NB4 (cell line): Measurements from ENCODE around the gene AK9.

Source experiments
- MYC ChIP-seq: IDR thresholded peaks from 2 replicates; pipeline ENCODE4 v1.6.1; 2011; ENCODE audit warnings: low read depth, low read length
- TF ChIP-seq, protein P1 (sequence below): IDR thresholded peaks from one replicate; pipeline ENCODE4 v1.5.1; 2012; ENCODE audit warnings: low read depth, low read length

DNA sequence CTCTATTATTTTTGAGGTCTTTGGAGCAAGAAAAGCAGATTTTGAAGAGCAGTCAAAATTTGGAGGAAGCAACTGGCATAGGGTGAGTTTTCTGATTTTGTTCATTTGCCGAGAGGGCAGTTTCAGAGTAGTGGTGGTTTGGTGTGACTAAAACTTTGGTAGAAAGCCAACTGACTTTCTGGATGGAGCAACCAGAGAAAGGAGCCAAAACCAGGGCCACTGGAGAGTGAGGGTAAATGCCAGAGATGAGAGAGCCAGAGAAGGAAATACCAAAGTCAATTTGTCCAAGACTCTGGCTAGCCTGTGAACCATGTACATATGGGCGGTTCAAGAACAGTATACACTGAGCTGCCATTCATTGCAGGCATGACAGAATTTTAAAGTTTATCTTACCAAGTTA lies 167.5 kb downstream of the AK9 start:
- TF ChIP-seq, protein P1, sequence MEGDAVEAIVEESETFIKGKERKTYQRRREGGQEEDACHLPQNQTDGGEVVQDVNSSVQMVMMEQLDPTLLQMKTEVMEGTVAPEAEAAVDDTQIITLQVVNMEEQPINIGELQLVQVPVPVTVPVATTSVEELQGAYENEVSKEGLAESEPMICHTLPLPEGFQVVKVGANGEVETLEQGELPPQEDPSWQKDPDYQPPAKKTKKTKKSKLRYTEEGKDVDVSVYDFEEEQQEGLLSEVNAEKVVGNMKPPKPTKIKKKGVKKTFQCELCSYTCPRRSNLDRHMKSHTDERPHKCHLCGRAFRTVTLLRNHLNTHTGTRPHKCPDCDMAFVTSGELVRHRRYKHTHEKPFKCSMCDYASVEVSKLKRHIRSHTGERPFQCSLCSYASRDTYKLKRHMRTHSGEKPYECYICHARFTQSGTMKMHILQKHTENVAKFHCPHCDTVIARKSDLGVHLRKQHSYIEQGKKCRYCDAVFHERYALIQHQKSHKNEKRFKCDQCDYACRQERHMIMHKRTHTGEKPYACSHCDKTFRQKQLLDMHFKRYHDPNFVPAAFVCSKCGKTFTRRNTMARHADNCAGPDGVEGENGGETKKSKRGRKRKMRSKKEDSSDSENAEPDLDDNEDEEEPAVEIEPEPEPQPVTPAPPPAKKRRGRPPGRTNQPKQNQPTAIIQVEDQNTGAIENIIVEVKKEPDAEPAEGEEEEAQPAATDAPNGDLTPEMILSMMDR: no peak
- no peak for TF ChIP-seq MYC
